HL-60 (cell line): ENCODE measurements around the gene ACTR3C.

ENCODE experiments used
- DNase-seq, 2 experiments: peaks; one replicate each; pipeline ENCODE4 v3.0.0-alpha.2; 2010 to 2020; ENCODE audit warnings: low read depth in 1 of 2, low spot score in 1 of 2
- H3K27ac ChIP-seq: fragments of 250-450 bp; sonication (Bioruptor Pico); replicated peaks from 2 replicates; pipeline ENCODE4 v1.5.1; 2020; ENCODE audit warnings: mild to moderate bottlenecking, moderate library complexity
- H3K27me3 ChIP-seq: fragments of 250-450 bp; sonication (Bioruptor Pico); 2 replicates; pipeline ENCODE4 v1.5.1; 2021; ENCODE audit warnings: mild to moderate bottlenecking, moderate library complexity; ENCODE audit not compliant: insufficient read depth, poor library complexity, severe bottlenecking
- H3K4me3 ChIP-seq: replicated peaks from 2 replicates; pipeline ENCODE4 v1.5.1; 2011; ENCODE audit warnings: mild to moderate bottlenecking, control low read depth, low read length; ENCODE audit not compliant: insufficient read depth
- CTCF ChIP-seq: IDR thresholded peaks from one replicate; pipeline ENCODE4 v1.5.1; 2011; ENCODE audit warnings: low read length, control low read depth, inconsistent platforms; ENCODE audit not compliant: insufficient read depth
- GABPA ChIP-seq: IDR thresholded peaks from 2 replicates; pipeline ENCODE4 v1.6.1; 2012; ENCODE audit warnings: low read depth
- POLR2AphosphoS5 ChIP-seq: IDR thresholded peaks from 2 replicates; pipeline ENCODE4 v1.6.1; 2012; ENCODE audit warnings: low read depth
- REST ChIP-seq: IDR thresholded peaks from 2 replicates; pipeline ENCODE4 v1.6.1; 2012; ENCODE audit warnings: low read depth; ENCODE audit not compliant: insufficient replicate concordance
- SPI1 ChIP-seq: IDR thresholded peaks from 2 replicates; pipeline ENCODE4 v1.6.1; 2012; ENCODE audit warnings: low read depth, mild to moderate bottlenecking, borderline replicate concordance

Gene ACTR3C

DNA sequence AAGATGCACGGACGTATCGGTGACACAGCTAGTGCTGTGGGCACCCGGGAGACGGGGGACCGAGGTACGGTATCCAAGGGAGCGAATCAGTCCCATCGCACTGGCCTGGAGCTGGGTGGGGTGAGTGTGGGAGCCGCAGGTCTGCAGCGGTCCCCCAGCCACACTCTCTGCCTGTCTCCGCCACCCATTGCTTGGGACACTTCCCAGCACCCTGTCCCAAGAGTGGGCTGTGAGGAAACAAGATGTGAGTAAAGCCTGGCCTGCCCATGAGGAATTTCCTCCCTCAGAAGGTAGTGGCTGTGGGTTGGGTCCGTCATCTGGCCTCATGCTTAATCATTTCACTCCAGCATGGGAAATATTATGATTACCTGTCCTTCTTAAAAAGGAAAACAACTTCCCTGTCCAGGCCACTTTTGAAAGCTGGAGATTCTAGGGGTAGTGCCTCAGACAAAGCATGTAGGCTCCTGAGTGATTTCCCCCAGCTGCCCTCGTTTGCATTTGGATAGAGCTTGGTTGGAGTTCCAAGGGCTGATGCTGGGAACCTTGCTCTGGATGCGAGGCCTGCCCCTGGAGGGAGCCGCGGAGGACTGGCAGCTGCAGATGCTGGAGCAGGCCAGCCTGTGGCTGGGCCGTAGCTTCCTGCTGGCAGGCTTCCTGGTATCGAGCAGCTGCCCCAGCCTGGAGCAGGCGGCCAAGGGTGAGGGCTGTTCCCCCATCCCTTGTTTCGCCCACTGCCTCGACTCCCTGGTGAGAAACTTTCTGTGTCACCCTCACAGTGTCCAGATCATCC lies 6.2 kb upstream of the ACTR3C start:
- TF ChIP-seq POLR2AphosphoS5 (no peak), SPI1 (no peak), CTCF (no peak), GABPA (no peak), REST (no peak)
- H3K4me3 ChIP-seq = no peak overlapping the region
- DNase-seq = no peak
- no peaks in the 10 kb centered on the region for H3K27me3 ChIP-seq
- H3K27ac ChIP-seq = no peak overlapping the region

DNA sequence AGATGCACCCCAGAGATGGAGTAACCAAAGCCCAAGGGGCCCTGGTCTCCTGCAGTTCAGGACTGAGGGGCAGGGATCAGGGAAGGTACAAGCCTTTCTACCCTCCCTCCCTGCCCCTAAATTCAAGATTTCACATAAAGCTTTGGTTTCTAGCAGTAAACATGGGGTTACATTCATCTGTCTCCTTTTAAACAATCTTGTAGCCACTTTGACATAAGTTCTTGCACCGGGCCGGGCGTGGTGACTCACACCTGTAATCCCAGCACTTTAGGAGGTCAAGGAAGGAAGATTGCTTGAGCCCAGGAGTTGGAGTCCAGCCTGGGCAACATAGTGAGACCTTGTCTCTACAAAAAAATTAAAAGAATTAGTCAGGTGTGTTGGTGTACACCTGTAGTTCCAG lies 4.0 kb upstream of the ACTR3C start:
- no peak overlapping the region for H3K4me3 ChIP-seq
- H3K27ac ChIP-seq = no peak overlapping the region
- H3K27me3 ChIP-seq = no peaks in the 10 kb centered on the region
- DNase-seq = no peak
- TF ChIP-seq CTCF (no peak), REST (no peak), POLR2AphosphoS5 (no peak), SPI1 (no peak)

- no peak overlapping the region for H3K4me3 ChIP-seq
- H3K27me3 ChIP-seq = no peaks in the 10 kb centered on the region
- no peak for DNase-seq
Measured at GRCh38 chr7:150326657-150327268, 3.4 kb upstream of the ACTR3C start.

More at GRCh38 chr7:150326657-150327268, 3.4 kb upstream of the ACTR3C start:
- no peak for TF ChIP-seq REST
- no peak for TF ChIP-seq POLR2AphosphoS5
- no peak for TF ChIP-seq CTCF
- no peak for TF ChIP-seq SPI1
- no peak for TF ChIP-seq GABPA
- no peak overlapping the region for H3K27ac ChIP-seq
